HG02970 (cell line): ENCODE measurements around the gene PUM1.
"Not testable (repeated sequence)": the region's sequence is repeated elsewhere in the genome, so short reads cannot be mapped to it uniquely, and the experiment has no call there.

ENCODE experiments used
- ATAC-seq: cut with Tn5 transposase; IDR thresholded peaks from one replicate; pipeline ENCODE4 v1.9.1; 2021; ENCODE audit warnings: mild to moderate bottlenecking, moderate library complexity, moderate number of reproducible peaks; ENCODE audit not compliant: unreplicated experiment, low FRiP score

Gene PUM1, protein sequence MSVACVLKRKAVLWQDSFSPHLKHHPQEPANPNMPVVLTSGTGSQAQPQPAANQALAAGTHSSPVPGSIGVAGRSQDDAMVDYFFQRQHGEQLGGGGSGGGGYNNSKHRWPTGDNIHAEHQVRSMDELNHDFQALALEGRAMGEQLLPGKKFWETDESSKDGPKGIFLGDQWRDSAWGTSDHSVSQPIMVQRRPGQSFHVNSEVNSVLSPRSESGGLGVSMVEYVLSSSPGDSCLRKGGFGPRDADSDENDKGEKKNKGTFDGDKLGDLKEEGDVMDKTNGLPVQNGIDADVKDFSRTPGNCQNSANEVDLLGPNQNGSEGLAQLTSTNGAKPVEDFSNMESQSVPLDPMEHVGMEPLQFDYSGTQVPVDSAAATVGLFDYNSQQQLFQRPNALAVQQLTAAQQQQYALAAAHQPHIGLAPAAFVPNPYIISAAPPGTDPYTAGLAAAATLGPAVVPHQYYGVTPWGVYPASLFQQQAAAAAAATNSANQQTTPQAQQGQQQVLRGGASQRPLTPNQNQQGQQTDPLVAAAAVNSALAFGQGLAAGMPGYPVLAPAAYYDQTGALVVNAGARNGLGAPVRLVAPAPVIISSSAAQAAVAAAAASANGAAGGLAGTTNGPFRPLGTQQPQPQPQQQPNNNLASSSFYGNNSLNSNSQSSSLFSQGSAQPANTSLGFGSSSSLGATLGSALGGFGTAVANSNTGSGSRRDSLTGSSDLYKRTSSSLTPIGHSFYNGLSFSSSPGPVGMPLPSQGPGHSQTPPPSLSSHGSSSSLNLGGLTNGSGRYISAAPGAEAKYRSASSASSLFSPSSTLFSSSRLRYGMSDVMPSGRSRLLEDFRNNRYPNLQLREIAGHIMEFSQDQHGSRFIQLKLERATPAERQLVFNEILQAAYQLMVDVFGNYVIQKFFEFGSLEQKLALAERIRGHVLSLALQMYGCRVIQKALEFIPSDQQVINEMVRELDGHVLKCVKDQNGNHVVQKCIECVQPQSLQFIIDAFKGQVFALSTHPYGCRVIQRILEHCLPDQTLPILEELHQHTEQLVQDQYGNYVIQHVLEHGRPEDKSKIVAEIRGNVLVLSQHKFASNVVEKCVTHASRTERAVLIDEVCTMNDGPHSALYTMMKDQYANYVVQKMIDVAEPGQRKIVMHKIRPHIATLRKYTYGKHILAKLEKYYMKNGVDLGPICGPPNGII

DNA sequence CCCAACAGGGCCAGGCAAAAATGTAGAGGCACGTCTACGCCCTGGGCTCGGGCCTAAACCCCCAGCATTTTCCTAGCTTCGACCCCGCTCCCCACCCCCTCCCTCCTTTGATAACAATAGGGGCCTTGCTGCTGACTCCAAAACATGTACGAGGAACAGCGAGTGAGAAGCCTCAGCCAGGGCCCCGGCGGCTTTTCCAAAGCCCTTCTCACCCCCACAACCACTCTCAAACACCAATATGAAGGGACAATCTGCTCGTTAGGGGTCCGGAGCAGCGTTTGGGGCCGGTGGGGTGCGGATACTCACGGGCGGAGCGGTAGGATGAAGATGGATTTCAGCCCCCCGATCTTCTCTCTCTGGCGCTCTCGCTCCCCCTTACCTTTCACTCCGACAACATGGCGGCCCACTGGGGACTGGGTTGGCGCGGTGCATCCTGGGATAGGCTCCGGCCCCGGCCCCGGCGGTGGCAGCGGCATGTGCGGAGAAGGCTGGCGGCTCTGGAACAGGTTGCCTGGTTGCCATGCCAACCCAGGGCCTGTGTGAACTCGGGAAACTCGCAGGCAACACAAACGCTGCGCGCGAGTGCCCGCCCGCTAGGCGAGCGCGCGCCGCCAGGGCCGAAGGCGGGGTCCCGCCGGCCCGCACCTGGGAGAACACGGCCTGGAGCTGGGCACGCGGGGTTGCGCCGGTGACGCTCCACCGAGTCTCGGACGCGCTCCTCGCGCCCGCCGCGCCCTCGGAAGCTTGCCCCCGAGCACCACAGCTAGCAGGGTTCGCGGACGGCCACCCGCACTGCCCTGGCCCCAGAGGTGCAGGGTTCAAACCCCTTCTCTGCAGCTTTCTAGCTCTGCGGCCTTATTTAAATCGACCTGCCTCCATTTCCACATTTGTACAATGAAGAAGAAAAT is at the start of gene PUM1:
Gene PUM1 (minus strand): TSS at position 408 of the 908 bp plus-strand sequence. CDS start 6,151 bp downstream, outside the sequence.
- ATAC-seq: peak; percentile 98

DNA sequence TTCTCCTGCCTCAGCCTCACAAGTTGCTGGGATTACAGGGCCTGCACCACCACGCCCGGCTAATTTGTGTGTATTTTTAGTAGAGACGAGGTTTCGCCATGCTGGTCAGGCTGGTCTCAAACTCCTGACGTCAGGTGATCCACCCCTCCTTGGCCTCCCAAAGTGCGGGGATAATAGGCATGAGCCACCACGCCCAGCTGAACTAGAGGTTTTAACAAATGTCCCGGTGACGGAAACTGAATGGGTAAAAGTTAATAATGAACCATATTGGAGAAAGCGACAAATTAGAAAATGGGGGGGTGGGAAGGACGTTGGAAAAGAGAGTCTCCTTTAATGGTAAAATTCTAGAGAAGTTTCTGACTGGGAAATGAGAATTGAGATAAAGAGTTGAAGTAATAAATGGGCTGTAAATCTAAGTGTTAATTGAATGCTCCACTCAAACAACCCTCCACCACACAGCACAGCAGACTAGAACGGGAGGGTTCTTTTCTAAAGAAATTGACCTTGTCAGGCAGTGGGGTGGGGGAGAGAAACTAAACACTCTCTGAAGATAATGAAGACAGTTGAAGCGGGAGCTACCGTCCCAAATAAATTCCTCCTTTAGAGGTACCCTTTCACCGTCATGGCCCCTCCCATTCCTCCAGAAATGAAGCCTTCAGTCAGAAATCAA is 46.9 kb upstream of the PUM1 start:
- no peak for ATAC-seq

DNA sequence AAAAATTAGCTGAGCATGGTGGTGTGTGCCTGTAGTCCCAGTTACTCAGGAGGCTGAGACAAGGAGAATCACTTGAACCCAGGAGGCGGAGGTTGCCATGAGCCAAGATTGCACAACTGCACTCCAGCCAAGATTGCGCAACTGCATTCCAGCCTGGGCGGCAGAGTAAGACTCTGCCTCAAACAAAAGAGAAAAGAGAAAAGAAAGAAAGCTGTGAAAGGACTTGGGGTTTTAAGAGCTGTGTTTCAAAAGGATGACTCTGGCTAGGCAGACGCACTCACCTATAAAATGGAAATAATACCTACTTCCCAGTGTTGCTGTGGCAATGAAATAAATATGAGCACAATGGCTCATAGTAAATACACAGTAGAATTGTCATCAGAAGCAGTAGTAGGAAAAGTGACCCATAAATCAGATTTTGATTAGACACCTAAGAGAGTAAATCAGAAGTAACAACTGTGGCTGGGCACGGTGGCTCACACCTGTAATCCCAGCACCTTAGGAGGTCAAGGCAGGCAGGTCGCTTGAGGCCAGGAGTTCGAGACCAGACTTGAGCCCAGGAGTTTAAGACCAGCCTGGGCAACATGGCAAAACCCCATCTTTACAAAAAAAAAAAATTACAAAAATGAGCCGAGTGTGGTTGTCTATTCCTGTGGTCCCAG is 45.9 kb upstream of the PUM1 start:
- ATAC-seq: no peak

DNA sequence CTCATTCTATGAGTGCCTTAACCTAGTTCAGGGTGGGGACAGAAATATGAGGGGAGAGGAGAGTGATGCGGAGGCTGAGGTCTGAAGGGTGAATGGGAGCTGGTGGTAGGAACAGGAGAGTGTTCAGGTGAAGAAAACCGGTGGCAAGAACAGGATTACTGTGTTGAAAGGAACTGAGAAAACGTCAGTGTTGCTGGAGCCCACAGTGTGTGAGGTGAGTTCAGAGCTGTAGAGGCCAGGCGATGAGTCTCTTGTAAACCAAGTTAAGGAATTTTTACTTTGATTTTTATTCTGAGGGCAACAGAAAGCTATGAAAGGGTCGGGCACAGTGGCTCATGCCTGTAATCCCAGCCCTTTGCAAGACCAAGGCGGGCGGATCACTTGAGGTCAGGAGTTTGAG is 45.3 kb upstream of the PUM1 start:
- no peak for ATAC-seq

DNA sequence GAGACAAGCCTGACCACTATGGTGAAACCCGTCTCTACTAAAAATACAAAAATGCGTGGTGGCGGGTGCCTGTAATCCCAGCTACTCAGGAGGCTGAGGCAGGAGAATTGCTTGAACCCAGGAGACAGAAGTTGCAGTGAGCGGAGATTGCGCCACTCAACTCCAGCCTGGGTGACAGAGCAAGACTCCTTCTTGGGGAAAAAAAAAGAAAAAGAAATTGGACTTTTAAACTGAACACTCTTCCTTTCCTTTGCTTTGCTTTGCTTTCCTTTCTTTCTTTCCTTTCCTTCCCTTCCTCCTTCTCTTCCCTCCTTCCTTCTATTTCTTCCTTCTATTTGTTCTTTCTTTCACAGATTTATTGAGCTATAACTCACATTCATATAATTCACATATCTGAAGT is 43.3 kb upstream of the PUM1 start:
- no peak for ATAC-seq

DNA sequence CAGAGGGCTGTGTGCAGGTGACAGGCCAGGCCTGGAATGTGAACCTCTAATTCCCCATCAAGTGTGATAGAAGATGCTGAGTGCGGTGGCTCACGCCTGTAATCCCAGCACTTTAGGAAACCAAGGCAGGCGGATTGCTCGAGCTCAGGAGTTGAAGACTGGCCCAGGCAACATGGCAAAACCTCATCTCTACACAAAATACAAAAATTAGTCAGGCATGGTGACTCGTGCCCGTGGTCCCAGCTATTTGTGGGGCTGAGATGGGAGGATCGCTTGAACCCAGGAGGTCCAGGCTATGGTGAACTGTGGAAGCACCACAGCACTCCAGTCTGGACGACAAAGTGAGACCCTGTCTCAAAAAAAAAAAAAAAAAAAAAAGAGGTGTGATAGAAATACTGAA is 40.1 kb upstream of the PUM1 start:
- ATAC-seq: no peak

DNA sequence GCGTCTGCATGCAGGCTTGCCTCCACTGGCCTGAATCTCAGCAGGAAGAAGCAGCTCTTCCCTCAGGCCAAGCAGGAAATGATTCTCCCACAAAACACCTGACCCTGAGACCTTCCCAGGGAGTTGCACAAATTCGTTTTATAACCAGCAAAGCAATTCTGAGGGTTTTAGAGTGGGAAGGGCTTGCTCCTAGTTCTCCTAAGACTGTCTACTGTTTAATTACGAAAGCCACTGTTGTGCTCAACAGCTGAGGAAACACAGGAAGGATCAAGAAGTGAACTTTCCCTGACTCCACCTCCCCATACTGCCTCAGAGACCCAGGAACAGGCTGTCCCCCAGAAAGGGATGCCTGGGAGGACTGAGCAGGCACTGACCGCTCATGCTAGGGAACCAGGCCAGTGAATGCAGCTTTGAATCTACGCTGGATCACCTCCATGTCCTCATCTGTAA is 37.0 kb upstream of the PUM1 start:
- ATAC-seq: no peak

DNA sequence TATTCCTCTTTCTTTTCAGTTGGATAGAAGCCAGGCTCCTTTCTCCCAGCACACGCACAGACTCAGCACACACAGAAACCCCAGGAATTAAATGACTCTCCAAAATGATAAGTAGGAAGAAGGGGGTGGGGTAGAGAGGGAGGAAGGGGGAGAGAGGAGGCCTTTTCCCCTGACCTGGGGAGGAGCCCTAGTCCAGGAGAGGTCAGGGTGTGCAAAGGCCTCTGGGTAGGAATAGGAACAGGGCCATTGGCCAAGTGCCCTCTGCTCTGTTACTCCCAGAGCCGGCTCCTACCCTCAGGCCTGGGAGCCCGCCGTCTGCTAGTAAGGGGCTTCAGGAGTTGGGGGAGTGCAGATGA is 35.6 kb upstream of the PUM1 start:
- no peak for ATAC-seq

DNA sequence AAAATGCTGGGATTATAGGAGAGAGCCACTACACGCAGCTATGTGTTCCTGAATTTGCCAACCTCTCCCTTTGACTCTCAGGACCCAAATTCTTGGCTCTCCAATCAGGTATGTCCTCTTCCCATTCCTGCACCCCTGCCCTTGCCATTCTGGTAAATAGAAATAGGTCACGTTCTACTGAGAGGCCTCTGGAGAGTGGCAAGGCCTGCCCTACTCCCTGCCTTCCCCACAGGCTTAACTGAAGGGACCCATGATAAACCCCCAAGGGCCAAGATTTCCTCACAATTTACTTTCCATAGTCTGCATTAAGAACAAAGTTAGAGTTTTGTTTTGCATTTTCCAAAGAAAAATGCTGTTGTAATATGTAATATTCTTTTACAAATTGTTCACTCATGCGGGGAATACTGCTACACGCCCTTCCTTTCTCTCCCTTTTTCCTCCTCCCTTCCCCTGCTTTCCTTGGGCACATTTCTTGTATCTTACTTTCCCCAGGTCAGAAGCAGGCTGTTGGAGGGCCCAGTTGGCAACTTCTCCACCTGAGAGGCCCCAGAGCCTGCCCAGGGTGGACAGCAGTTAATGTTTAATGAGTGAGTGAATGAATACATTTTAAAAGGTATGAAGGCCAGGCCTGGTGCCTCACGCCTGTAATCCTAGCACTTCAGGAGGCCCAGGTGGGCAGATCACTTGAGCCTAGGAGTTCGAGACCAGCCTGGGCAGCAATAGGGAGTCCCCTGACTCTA is 33.9 kb upstream of the PUM1 start:
- no peak for ATAC-seq

DNA sequence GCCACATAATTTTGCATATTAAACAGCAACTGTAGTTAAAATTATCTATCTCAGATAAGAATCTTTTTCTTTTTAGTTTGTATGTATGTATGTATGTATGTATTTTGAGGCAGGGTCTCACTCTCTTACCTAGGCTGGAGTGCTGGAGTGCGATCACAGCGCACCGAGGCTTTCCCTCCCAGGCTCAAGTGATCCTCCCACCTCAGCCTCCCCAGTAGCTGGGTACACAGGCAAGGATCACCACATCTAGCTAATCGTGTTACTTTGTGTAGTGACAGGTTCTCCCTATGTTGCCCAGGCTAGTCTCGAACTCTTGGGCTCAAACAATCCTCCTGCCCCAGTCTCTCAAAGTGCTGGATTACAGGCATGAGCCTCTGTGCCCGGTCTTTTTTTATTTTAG is 30.5 kb upstream of the PUM1 start:
- ATAC-seq: no peak

DNA sequence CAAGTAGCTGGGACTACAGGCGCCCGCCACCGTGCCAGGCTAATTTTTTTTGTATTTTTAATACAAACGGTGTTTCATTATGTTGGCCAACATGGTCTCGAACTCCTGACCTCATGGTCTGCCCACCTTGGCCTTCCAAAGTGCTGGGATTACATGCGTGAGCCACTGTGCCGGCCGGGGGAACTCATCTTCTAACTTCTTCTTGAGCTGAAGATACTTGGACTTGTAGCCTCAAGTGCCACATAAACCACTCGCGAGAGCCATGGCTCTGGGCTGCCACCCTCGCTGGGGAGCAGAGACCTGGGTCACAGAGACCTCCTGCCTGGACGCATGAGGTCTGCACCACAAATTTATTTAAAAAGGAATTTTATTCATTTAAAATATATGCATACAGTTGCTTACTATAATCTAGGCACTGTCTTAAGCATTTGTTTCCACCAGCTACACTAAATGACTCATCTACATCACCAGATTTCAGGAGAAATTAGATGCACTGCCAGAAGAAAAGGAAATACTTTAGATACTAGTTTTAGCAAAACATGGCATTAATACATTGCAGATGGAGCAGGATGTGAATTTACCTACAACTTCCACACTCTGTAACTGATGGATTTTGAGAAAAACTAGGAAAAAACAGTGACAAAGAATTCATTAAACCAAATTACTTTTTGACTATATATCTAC is 29.9 kb upstream of the PUM1 start:
- ATAC-seq: no peak

DNA sequence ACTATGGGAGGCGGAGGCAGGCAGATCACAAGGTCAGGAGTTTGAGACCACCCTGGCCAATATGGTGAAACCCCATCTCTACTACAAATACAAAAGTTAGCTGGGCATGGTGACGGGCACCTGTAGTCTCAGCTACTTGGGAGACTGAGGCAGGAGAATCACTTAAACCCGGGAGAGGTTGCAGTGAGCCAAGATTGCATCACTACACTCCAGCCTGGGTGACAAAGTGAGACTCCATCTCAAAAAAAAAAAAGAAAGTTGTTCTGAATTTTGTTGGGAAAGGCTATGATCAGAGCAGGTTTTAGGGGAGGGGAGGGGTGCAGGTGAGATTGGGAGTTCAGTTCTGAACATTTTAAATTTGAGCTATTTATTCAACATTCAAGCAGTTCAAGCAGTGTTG is 22.6 kb upstream of the PUM1 start:
- ATAC-seq: not testable (repeated sequence)

DNA sequence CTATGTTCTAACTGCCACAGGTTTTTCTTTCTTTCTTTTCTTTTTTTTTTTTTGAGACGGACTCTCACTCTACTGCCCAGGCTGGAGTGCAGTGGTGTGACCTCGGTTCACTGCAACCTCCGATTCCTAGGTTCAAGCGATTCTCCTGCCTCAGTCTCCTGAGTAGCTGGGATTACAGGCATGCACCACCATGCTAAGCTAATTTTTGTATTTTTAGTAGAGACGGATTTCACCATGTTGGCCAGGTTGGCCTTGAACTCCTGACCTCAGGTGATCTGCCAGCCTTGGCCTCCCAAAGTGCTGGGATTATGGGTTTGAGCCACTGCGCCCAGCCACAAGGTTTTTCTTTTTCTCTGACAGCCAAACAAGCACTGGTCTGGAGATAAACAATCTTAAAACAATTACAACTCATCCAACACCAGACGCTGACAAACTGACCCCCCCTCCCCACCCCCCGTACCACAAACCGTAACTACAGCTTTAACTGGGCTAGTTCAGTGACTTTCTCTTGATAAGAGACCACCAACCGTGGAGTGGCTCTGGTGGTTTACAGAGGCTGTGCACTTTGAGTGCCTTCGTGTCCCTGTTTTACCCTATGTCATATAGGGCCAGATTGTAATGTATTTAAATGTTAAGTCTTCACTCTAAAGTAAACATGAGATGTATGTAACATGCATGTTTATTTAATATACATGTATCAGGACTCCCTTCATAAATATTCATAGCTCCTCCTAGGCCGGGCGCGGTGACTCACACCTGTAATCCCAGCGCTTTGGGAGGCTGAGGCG is 19.5 kb upstream of the PUM1 start:
- ATAC-seq: no peak

DNA sequence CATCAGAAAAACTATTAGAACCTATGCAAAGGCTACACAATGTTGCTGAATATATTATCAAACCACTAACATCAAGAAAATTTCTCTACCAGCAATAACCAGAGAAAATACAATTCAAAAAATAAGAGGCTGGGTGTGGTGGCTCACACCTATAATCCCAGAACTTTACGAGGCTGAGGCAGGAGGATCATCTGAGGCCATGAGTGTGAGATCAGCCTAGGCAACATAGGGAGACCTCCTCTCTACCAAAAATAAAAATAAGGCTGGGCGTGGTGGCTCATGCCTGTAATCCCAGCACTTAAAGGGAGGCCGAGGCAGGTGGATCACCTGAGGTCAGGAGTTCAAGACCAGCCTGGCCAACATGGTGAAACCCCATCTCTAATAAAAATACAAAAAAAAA is 16.9 kb upstream of the PUM1 start:
- no peak for ATAC-seq

DNA sequence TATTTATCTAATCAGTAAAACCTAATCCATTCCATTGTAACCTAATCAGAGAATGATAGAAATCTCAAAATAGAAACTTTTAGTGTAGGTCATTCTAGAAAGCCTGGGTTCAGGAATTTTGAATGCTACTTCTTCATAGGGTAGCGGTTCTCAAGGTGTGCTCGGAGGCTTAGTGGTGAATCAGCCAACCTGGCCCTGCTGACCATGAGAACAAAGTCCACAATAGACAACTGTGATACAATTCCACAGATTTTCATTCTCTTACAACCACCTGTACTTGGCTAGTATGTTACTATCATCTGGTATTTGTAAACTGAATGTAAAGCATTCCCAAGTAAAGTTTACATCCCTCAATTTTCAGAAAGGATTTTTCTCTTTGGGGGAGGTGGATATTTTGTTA is 7.5 kb upstream of the PUM1 start:
- ATAC-seq: no peak

DNA sequence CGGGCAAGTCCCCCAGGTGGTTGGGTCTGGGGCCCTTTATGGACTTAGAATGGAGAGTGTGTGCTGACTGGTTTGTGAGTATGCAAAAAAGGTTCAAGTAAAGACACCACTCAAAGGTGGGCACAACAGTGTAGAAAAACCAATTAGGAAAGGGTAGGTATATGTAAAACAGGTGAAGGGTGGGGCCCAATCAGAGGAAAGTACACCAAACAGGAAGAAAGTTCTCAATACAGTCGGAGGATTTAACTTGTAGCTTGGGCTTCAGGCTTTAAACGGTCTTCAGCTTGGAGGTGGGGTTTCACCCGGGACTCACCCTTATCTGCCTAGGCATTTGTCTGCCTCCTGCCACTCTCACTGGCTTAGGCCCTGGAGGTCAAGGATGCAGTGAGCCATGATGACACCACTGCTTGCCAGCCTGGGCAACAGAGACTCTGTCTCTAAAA is 6.8 kb upstream of the PUM1 start:
- ATAC-seq: no peak

DNA sequence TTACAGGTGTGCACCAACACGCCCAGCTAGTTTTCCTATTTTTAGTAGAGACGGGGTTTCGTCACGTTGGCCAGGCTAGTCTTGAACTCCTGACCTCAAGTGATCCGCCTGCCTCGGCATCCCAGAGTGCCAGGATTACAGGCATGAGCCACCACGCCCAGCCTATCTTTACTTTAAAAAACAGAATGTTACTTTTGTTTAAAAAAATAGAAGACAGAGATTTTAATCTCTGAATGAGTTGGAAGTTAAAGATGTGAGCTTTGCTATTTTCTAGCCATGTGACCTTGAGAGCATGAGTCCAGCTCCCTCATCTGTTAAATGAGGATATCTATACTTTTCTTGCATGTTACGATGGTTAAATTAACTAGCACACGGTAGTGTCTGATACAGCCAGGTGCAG is 3.9 kb upstream of the PUM1 start:
- ATAC-seq: no peak
